ENCODE data around the gene GRIN2C.

The GRIN2C gene

GRCh38 chr17:74903034-74903433 lies 43.3 kb upstream of the GRIN2C start:
- ChIA-PET CTCF (interaction anchor here (1.0 to 1.9 kb wide), 3 partner anchors 12 to 31 kb away, joined by 3 to 5 read pairs (median 4); no protein-coding TSS in a partner anchor), POLR2A (interaction anchor here (0.6 kb wide), 1 partner anchor 22 kb away, joined by 3 read pairs; no protein-coding TSS in a partner anchor)
- DNase-seq, result peak in 1 of 3 donors; percentile 24
- Histone ChIP-seq H3K27me3 (replicated peaks in 2 of 5; ENCODE audit: control insufficient read depth in 4 of 5, insufficient read depth in 5 of 5, low read length in 4 of 5) (peaks cover 0 to 3% (median 0%) of the 10 kb centered on the region in 5 experiments), H3K9me3 (ENCODE audit: control extremely low read depth in 1 of 5, control insufficient read depth in 4 of 5, insufficient read depth in 2 of 5, low read depth in 1 of 5, low read length in 4 of 5) (no peaks in the 10 kb centered on the region), H3K4me1 (ENCODE audit: control extremely low read depth in 1 of 4, control insufficient read depth in 4 of 4, insufficient read depth in 4 of 4, low read length in 3 of 4) (peaks cover 0 to 18% (median 7%) of the 10 kb centered on the region in 4 experiments), H3K4me3 (ENCODE audit: control insufficient read depth in 1 of 7, extremely low read depth in 1 of 7, insufficient read depth in 4 of 7, low read depth in 2 of 7, low read length in 6 of 7) (no peak overlapping the region), H3K27ac (ENCODE audit: insufficient read depth in 1 of 2, low read depth in 1 of 2, low read length in 2 of 2, poor library complexity in 1 of 2, severe bottlenecking in 2 of 2) (no peak overlapping the region), H3K36me3 (ENCODE audit: control insufficient read depth in 4 of 4, insufficient read depth in 4 of 4, low read length in 3 of 4) (no peaks in the 10 kb centered on the region)
- 100% methylated on average over 1 of the region's 9 CpGs for WGBS (ENCODE audit: insufficient coverage)

- H3K27me3 ChIP-seq (replicated peaks in 2 of 5; ENCODE audit: control insufficient read depth in 4 of 5, insufficient read depth in 5 of 5, low read length in 4 of 5), result peaks cover 0 to 6% (median 2%) of the 10 kb centered on the region in 5 experiments
- no peaks in the 10 kb centered on the region for H3K36me3 ChIP-seq (ENCODE audit: control insufficient read depth in 4 of 4, insufficient read depth in 4 of 4, low read length in 3 of 4)
- peaks cover 0 to 18% (median 7%) of the 10 kb centered on the region in 4 experiments for H3K4me1 ChIP-seq (ENCODE audit: control extremely low read depth in 1 of 4, control insufficient read depth in 4 of 4, insufficient read depth in 4 of 4, low read length in 3 of 4)
- WGBS (ENCODE audit: insufficient coverage), result 33% methylated on average over 5 of the region's 14 CpGs
- peak; percentile 34 to 69 (median 54) for DNase-seq
- H3K9me3 ChIP-seq (ENCODE audit: control extremely low read depth in 1 of 5, control insufficient read depth in 4 of 5, insufficient read depth in 2 of 5, low read depth in 1 of 5, low read length in 4 of 5), result no peaks in the 10 kb centered on the region
- H3K4me3 ChIP-seq (ENCODE audit: control insufficient read depth in 1 of 7, extremely low read depth in 1 of 7, insufficient read depth in 4 of 7, low read depth in 2 of 7, low read length in 6 of 7), result no peak overlapping the region
- H3K27ac ChIP-seq (ENCODE audit: insufficient read depth in 1 of 2, low read depth in 1 of 2, low read length in 2 of 2, poor library complexity in 1 of 2, severe bottlenecking in 2 of 2), result no peak overlapping the region
- CTCF ChIA-PET, result interaction anchor here (0.7 to 1.9 kb wide), 3 partner anchors 10 to 14 kb away, joined by 3 to 5 read pairs (median 4); no protein-coding TSS in a partner anchor
- POLR2A ChIA-PET, result no interaction called here
Measured at GRCh38 chr17:74901353-74902135, 41.9 kb upstream of the GRIN2C start.

- H3K9me3 ChIP-seq (ENCODE audit: control extremely low read depth in 1 of 5, control insufficient read depth in 4 of 5, insufficient read depth in 2 of 5, low read depth in 1 of 5, low read length in 4 of 5), result no peaks in the 10 kb centered on the region
- peaks cover 0 to 18% (median 7%) of the 10 kb centered on the region in 4 experiments for H3K4me1 ChIP-seq (ENCODE audit: control extremely low read depth in 1 of 4, control insufficient read depth in 4 of 4, insufficient read depth in 4 of 4, low read length in 3 of 4)
- no peak overlapping the region for H3K27ac ChIP-seq (ENCODE audit: insufficient read depth in 1 of 2, low read depth in 1 of 2, low read length in 2 of 2, poor library complexity in 1 of 2, severe bottlenecking in 2 of 2)
- POLR2A ChIA-PET, result no interaction called here
- H3K27me3 ChIP-seq (replicated peaks in 2 of 5; ENCODE audit: control insufficient read depth in 4 of 5, insufficient read depth in 5 of 5, low read length in 4 of 5), result peaks cover 0 to 13% (median 7%) of the 10 kb centered on the region in 5 experiments
- CTCF ChIA-PET, result interaction anchor here (1.2 kb wide), 1 partner anchor 61 kb away, joined by 3 read pairs; no protein-coding TSS in a partner anchor
- no peak for DNase-seq
- 100% methylated on average over 6 of the region's 8 CpGs for WGBS (ENCODE audit: insufficient coverage)
- H3K36me3 ChIP-seq (ENCODE audit: control insufficient read depth in 4 of 4, insufficient read depth in 4 of 4, low read length in 3 of 4), result no peaks in the 10 kb centered on the region
- H3K4me3 ChIP-seq (ENCODE audit: control insufficient read depth in 1 of 7, extremely low read depth in 1 of 7, insufficient read depth in 4 of 7, low read depth in 2 of 7, low read length in 6 of 7), result no peak overlapping the region
Measured at GRCh38 chr17:74900208-74900607, 40.5 kb upstream of the GRIN2C start.

- no peak overlapping the region for H3K4me3 ChIP-seq (ENCODE audit: control insufficient read depth in 1 of 7, extremely low read depth in 1 of 7, insufficient read depth in 4 of 7, low read depth in 2 of 7, low read length in 6 of 7)
- peaks cover 0 to 20% (median 9%) of the 10 kb centered on the region in 4 experiments for H3K4me1 ChIP-seq (ENCODE audit: control extremely low read depth in 1 of 4, control insufficient read depth in 4 of 4, insufficient read depth in 4 of 4, low read length in 3 of 4)
- CTCF ChIA-PET, result no interaction called here
- peaks cover 0 to 30% (median 17%) of the 10 kb centered on the region in 5 experiments for H3K27me3 ChIP-seq (replicated peaks in 2 of 5; ENCODE audit: control insufficient read depth in 4 of 5, insufficient read depth in 5 of 5, low read length in 4 of 5)
- POLR2A ChIA-PET, result no interaction called here
- H3K27ac ChIP-seq (ENCODE audit: insufficient read depth in 1 of 2, low read depth in 1 of 2, low read length in 2 of 2, poor library complexity in 1 of 2, severe bottlenecking in 2 of 2), result no peak overlapping the region
- H3K36me3 ChIP-seq (ENCODE audit: control insufficient read depth in 4 of 4, insufficient read depth in 4 of 4, low read length in 3 of 4), result no peaks in the 10 kb centered on the region
- 84% methylated on average over 11 of the region's 11 CpGs for WGBS (ENCODE audit: insufficient coverage)
- DNase-seq, result no peak
- no peaks in the 10 kb centered on the region for H3K9me3 ChIP-seq (ENCODE audit: control extremely low read depth in 1 of 5, control insufficient read depth in 4 of 5, insufficient read depth in 2 of 5, low read depth in 1 of 5, low read length in 4 of 5)
Measured at GRCh38 chr17:74898376-74898946, 38.8 kb upstream of the GRIN2C start.

GRCh38 chr17:74893936-74894671 lies 34.4 kb upstream of the GRIN2C start:
- H3K9me3 ChIP-seq (ENCODE audit: control extremely low read depth in 1 of 5, control insufficient read depth in 4 of 5, insufficient read depth in 2 of 5, low read depth in 1 of 5, low read length in 4 of 5), result no peaks in the 10 kb centered on the region
- ChIA-PET CTCF (interaction anchor here (1.4 kb wide), 1 partner anchor 39 kb away, joined by 4 read pairs; no protein-coding TSS in a partner anchor), POLR2A (interaction anchor here (0.5 kb wide), 1 partner anchor 83 kb away, joined by 5 read pairs; no protein-coding TSS in a partner anchor)
- 41% methylated on average over 20 of the region's 22 CpGs for WGBS (ENCODE audit: insufficient coverage)
- H3K4me3 ChIP-seq (ENCODE audit: control insufficient read depth in 1 of 7, extremely low read depth in 1 of 7, insufficient read depth in 4 of 7, low read depth in 2 of 7, low read length in 6 of 7), result peak overlapping the region in 2 of 7 experiments; percentile 43 to 52
- no peak overlapping the region for H3K27ac ChIP-seq (ENCODE audit: insufficient read depth in 1 of 2, low read depth in 1 of 2, low read length in 2 of 2, poor library complexity in 1 of 2, severe bottlenecking in 2 of 2)
- no peak for DNase-seq
- H3K4me1 ChIP-seq (ENCODE audit: control extremely low read depth in 1 of 4, control insufficient read depth in 4 of 4, insufficient read depth in 4 of 4, low read length in 3 of 4), result peaks cover 0 to 18% (median 7%) of the 10 kb centered on the region in 4 experiments
- peaks cover 0 to 53% (median 29%) of the 10 kb centered on the region in 5 experiments for H3K27me3 ChIP-seq (replicated peaks in 2 of 5; ENCODE audit: control insufficient read depth in 4 of 5, insufficient read depth in 5 of 5, low read length in 4 of 5)
- no peaks in the 10 kb centered on the region for H3K36me3 ChIP-seq (ENCODE audit: control insufficient read depth in 4 of 4, insufficient read depth in 4 of 4, low read length in 3 of 4)

- CTCF ChIA-PET, result no interaction called here
- WGBS (ENCODE audit: insufficient coverage), result 4% methylated on average over 84 of the region's 86 CpGs
- peaks cover 0 to 18% (median 7%) of the 10 kb centered on the region in 4 experiments for H3K4me1 ChIP-seq (ENCODE audit: control extremely low read depth in 1 of 4, control insufficient read depth in 4 of 4, insufficient read depth in 4 of 4, low read length in 3 of 4)
- H3K36me3 ChIP-seq (ENCODE audit: control insufficient read depth in 4 of 4, insufficient read depth in 4 of 4, low read length in 3 of 4), result no peaks in the 10 kb centered on the region
- peaks cover 0 to 53% (median 30%) of the 10 kb centered on the region in 5 experiments for H3K27me3 ChIP-seq (replicated peaks in 2 of 5; ENCODE audit: control insufficient read depth in 4 of 5, insufficient read depth in 5 of 5, low read length in 4 of 5)
- POLR2A ChIA-PET, result interaction anchor here (0.5 kb wide), 1 partner anchor 84 kb away, joined by 5 read pairs; no protein-coding TSS in a partner anchor
- peak within 1 kb of the TSS in 6 of 7 experiments; percentile 15 to 67 (median 45) for H3K4me3 ChIP-seq (ENCODE audit: control insufficient read depth in 1 of 7, extremely low read depth in 1 of 7, insufficient read depth in 4 of 7, low read depth in 2 of 7, low read length in 6 of 7)
- no peaks in the 10 kb centered on the region for H3K9me3 ChIP-seq (ENCODE audit: control extremely low read depth in 1 of 5, control insufficient read depth in 4 of 5, insufficient read depth in 2 of 5, low read depth in 1 of 5, low read length in 4 of 5)
- H3K27ac ChIP-seq (ENCODE audit: insufficient read depth in 1 of 2, low read depth in 1 of 2, low read length in 2 of 2, poor library complexity in 1 of 2, severe bottlenecking in 2 of 2), result no peak within 1 kb of the TSS
- DNase-seq, result peak in 2 of 3 donors; percentile 33 to 49
Measured at GRCh38 chr17:74892974-74893911, 33.6 kb upstream of the GRIN2C start, which contains the start of gene FADS6. FADS6 (minus strand) TSS chr17:74893633; CDS start chr17:74893595, 38 bp downstream.

Data from common myeloid progenitor, CD34-positive (primary cell).